ENCODE measurements around the gene CEP83. TPM values are rescaled to one million over a fixed set of nuclear protein-coding genes. Genes with fewer than 3 reads are reported as not detected.

CEP83 gene
- total RNA-seq, 4 donors from 2014 or later: 19.0 to 34.5 (median 24.4) TPM

DNA sequence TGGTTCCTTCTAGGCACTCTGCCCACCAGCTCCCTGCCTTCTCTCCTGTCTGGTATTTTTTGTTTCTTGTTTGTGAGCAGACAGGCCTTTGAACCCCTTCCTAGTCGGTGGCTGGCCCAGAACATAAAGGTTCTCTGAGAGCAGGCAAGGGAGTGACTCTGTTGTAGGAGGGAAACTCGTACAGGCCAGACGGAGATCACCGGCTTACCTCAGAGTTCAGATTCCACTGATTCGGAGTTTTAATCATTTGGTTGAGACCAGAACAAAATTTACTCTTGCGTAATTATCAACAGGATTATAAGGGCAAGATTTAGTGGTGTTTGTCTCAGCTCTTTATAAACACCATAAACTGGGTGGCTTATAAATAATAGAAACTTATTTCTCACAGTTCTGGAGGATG is 182.9 kb downstream of the CEP83 start:
- Histone ChIP-seq H3K4me1 (peaks cover 0 to 22% (median 0%) of the 10 kb centered on the region in 4 donors), H3K27ac (peak overlapping the region in 1 of 4 donors; percentile 50), H3K36me3 (peaks cover 0 to 10% (median 0%) of the 10 kb centered on the region in 3 donors), H3K9me3 (no peaks in the 10 kb centered on the region), H3K27me3 (no peaks in the 10 kb centered on the region), H3K4me3 (no peak overlapping the region)
- 79 to 80% methylated on average over 6 of the region's 6 CpGs for WGBS, 2 donors
- no peak for DNase-seq (ENCODE audit: low spot score in 2 of 2)
- TF ChIP-seq POLR2A (IDR thresholded peaks at IDR 0.05) (no peak), EP300 (IDR thresholded peaks at IDR 0.05) (no peak)
- TF ChIP-seq, protein P1, sequence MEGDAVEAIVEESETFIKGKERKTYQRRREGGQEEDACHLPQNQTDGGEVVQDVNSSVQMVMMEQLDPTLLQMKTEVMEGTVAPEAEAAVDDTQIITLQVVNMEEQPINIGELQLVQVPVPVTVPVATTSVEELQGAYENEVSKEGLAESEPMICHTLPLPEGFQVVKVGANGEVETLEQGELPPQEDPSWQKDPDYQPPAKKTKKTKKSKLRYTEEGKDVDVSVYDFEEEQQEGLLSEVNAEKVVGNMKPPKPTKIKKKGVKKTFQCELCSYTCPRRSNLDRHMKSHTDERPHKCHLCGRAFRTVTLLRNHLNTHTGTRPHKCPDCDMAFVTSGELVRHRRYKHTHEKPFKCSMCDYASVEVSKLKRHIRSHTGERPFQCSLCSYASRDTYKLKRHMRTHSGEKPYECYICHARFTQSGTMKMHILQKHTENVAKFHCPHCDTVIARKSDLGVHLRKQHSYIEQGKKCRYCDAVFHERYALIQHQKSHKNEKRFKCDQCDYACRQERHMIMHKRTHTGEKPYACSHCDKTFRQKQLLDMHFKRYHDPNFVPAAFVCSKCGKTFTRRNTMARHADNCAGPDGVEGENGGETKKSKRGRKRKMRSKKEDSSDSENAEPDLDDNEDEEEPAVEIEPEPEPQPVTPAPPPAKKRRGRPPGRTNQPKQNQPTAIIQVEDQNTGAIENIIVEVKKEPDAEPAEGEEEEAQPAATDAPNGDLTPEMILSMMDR (IDR thresholded peaks at IDR 0.05): no peak

DNA sequence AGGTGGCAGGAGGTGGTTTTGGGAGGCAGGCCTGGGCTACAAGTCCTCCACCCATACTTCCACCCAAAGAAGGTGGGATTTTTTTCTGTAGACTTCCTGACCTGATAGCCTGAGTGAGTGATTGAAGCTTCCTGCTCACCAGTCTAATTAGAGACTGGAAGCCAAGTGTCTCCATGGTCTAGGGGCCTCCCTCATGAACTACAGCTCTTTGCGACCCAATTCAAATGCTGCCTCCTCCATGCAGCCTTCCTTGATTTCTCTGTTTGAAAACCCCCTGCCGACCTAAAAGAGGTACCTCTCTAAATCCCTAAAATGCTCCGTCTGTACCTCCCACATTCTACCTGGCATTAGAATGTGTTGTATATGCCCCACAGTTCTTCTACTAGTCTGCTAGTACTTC is 186.4 kb downstream of the CEP83 start:
- H3K36me3 ChIP-seq: no peaks in the 10 kb centered on the region
- no peak for DNase-seq (ENCODE audit: low spot score in 2 of 2)
- no peak overlapping the region for H3K4me3 ChIP-seq
- TF ChIP-seq POLR2A (IDR thresholded peaks at IDR 0.05) (no peak), EP300 (IDR thresholded peaks at IDR 0.05) (no peak)
- TF ChIP-seq, protein P1 (IDR thresholded peaks at IDR 0.05): no peak
- WGBS, 2 donors: 93 to 97% methylated on average over 3 of the region's 3 CpGs
- no peaks in the 10 kb centered on the region for H3K9me3 ChIP-seq
- H3K27ac ChIP-seq: no peak overlapping the region
- peaks cover 0 to 20% (median under 1%) of the 10 kb centered on the region in 4 donors for H3K4me1 ChIP-seq
- no peaks in the 10 kb centered on the region for H3K27me3 ChIP-seq

DNA sequence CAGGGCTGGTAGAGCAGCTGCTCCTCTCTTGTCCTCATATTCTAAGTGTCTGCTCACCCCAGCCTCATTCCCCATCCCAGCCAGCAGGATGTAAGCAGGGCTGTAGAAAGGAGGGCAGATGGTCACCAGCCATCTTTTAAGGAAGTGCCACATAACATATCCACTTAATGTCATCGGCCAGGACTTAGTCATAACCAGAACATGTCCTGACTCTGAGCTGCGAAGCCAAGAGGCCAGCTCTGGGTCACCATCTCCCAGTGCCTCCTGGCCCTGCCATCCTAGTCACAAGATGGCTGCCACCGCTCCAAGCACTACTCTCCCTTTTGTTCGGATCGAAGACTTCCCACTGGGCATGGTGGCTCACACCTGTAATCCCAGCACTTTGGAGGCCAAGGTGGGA is 187.4 kb downstream of the CEP83 start:
- WGBS, 2 donors: 79 to 95% methylated on average over 5 of the region's 5 CpGs

DNA sequence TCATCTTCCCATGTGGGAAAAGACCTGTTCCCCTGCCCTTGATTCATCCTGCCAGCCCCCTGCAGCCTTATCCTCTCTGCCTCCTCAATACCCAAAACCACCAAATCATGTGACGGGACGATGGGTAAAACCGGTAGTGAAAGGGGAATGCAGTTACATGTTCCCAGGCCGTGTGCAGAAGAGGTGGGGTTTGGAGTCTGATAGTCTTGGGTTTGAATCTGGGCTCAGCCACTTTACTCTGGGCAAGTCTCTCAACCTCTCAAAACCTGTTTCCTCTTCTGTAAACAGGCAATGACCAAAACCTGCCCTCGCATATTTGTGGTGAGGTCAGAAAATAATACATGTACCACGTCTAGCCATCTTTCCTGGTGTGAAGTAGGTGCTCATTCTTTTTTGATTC is 188.3 kb downstream of the CEP83 start:
- H3K4me1 ChIP-seq: peaks cover 0 to 23% (median 4%) of the 10 kb centered on the region in 4 donors
- no peak overlapping the region for H3K4me3 ChIP-seq
- DNase-seq (ENCODE audit: low spot score in 2 of 2): no peak
- no peak overlapping the region for H3K27ac ChIP-seq
- H3K9me3 ChIP-seq: no peaks in the 10 kb centered on the region
- no peaks in the 10 kb centered on the region for H3K36me3 ChIP-seq
- TF ChIP-seq, protein P1 (IDR thresholded peaks at IDR 0.05): no peak
- TF ChIP-seq POLR2A (IDR thresholded peaks at IDR 0.05) (no peak), EP300 (IDR thresholded peaks at IDR 0.05) (no peak)
- H3K27me3 ChIP-seq: no peaks in the 10 kb centered on the region
- WGBS, 2 donors: 68 to 73% methylated on average over 6 of the region's 6 CpGs

More for the DNA sequence above, 187.4 kb downstream of the CEP83 start:
- H3K27me3 ChIP-seq: no peaks in the 10 kb centered on the region
- H3K4me3 ChIP-seq: no peak overlapping the region
- no peaks in the 10 kb centered on the region for H3K36me3 ChIP-seq
- H3K27ac ChIP-seq: no peak overlapping the region
- no peaks in the 10 kb centered on the region for H3K9me3 ChIP-seq
- DNase-seq (ENCODE audit: low spot score in 2 of 2): no peak
- no peak for TF ChIP-seq EP300 (IDR thresholded peaks at IDR 0.05)
- peaks cover 0 to 21% (median 4%) of the 10 kb centered on the region in 4 donors for H3K4me1 ChIP-seq

DNA sequence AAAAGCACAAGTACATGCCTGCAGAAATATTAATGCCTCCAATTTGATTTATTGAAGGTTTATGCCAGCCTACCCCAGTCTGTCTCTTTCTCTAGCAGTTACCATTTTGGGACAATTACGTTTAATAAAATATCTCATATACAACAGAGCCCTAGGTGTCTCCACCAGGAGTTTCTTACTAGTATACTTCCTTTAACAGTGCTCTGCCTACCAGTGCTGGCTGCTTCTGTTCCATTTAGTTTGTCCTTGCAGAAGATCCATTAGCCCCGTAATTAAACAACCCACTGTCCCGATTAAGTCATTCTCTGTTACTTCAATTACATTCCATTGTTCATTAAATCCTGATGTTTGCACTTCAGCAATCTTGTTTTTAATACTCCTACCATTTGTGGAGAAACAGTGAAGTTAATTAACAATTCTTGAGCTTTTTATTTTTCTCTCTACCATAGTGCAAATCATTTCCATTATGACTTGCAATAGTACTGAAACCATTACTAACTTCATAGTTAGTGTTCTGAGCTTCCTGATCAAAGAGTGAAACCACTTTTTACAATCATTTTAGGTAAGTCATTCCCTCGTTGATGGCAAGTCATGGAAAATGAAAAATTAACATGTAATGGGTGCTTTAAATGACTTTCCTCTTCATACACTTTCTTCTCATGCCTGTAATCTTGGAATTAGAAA is 190.2 kb downstream of the CEP83 start:
- Histone ChIP-seq H3K27ac (peak overlapping the region in 1 of 4 donors; percentile 10), H3K36me3 (no peaks in the 10 kb centered on the region), H3K9me3 (no peaks in the 10 kb centered on the region), H3K4me1 (peaks cover 0 to 36% (median 4%) of the 10 kb centered on the region in 4 donors), H3K4me3 (no peak overlapping the region), H3K27me3 (no peaks in the 10 kb centered on the region)
- 83 to 86% methylated on average over 4 of the region's 4 CpGs for WGBS, 2 donors
- DNase-seq (ENCODE audit: low spot score in 2 of 2): no peak
- no peak for TF ChIP-seq POLR2A (IDR thresholded peaks at IDR 0.05)
- TF ChIP-seq, protein P1 (IDR thresholded peaks at IDR 0.05): no peak
- TF ChIP-seq EP300 (IDR thresholded peaks at IDR 0.05): no peak
